Stimulated activated CD8-positive, alpha-beta memory T cell treated with anti-CD3 and anti-CD28 coated beads, Interleukin-15, amount 100 ng/mL, for 24 hours (primary cell): ENCODE results near the gene TOX3.

Experiments
- DNase-seq: peaks from one replicate; pipeline ENCODE4 v3.0.0-alpha.2; 2020; ENCODE audit warnings: low read depth

TOX3 gene

GRCh38 chr16:52547004-52547833 is at the start of gene TOX3:
TSS of gene TOX3 (minus strand) at chr16:52547143. CDS start at chr16:52546723, 420 bp downstream.
- DNase-seq: no peak

DNA sequence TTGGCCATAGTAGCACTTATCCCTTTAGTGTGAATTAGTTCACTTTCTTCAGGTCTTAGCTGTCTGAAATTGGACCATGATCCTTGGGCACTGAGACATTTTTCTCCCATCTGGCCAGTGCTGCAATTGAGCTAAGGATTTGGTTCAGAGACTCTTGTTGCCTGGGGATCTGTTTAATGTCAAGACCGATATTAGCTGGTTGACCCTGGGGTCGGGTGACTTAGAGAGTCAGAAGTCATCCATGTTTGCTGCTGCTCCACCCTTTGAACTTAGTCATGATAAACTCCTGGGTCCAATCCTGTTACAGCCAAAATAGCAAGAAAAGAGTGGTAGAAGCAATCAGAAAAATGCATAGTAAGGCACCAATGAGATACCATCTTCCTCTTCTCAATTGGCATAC is 45.8 kb upstream of the TOX3 start:
- no peak for DNase-seq

DNA sequence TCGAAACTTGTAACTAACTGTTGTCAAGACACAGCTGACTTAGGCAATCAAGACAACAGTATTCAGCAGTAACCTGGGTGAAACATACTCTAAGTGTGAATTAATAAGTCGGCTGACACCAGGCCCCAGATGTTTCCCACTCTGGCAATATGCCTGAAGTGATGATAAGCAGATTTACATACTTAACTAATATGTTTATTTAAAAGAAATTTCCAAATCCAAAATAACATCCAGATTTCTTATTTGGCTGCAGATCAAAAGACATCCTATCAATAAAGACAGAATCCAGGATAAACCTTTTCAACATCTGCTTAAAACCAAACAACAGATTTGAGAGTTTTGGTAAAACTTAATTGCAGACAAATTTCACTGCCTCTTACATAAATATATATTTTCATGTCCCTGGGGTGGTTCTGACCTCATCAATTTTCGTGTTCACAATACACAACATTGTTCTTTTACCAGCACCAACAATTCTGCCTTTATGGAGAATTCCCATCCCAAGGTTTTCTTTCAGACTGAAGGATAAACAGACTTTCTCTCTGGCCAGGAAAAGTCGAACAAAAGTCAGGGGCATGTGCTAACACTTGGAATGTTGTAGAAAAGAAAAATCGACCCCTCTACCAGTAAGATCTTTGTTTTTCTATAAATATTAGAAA is 45.1 kb upstream of the TOX3 start:
- DNase-seq: no peak

- no peak for DNase-seq
Observed at GRCh38 chr16:52591471-52591870, 44.5 kb upstream of the TOX3 start.

GRCh38 chr16:52586159-52586558 is 39.2 kb upstream of the TOX3 start:
- no peak for DNase-seq

DNA sequence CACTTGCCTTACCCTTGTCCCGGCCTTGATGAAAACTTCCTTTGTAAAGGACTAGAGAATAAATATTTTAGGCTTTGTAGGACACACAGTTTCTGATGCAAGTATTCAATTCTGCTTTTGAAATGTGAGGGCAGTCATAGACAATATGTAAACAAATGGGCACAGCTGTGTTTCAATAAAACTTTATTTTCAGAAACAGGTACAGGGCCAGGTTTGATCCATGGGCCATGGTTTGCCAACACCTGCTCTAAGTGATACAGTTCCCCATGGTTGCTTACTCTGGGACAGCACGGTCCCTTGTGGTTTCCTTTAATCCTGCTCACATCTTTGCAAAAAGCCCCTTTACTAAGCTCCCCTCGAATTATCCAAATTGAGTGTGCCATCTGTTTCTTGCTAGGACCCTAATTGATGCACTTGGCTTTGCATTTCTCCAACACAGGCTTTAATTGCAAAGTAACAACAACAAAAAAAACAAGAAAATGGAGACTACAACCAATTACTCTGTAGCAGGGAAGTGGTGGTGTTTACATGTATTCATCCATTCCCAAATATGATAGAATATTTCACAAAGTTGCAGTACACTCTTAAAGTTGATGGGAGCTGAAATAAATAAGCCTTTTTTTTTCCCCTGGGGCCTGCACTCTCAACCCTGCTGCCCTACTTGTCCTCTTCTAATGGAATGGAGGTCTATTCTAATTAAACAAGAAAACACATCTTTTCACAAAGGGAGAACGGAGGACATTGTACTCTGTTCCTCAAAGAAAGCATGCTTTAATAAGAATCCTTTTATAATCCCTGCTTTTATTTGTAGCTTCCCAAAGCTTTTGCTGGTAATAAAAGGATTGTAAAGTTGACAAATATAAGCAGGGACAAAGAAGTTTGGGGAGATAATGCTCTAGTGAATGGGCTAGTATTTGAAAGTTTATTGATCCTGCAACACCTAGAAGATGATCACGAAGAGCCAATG is 37.7 kb upstream of the TOX3 start:
- DNase-seq: no peak

- DNase-seq: no peak
Observed at GRCh38 chr16:52581530-52581929, 34.6 kb upstream of the TOX3 start.

GRCh38 chr16:52580488-52580887 is 33.5 kb upstream of the TOX3 start:
- DNase-seq: no peak

- DNase-seq: no peak
Observed at GRCh38 chr16:52578829-52579498, 32.0 kb upstream of the TOX3 start.

- DNase-seq: no peak
Observed at GRCh38 chr16:52578007-52578828, 31.3 kb upstream of the TOX3 start.

- no peak for DNase-seq
Observed at GRCh38 chr16:52577130-52577706, 30.3 kb upstream of the TOX3 start.

GRCh38 chr16:52573365-52574299 is 26.7 kb upstream of the TOX3 start:
- no peak for DNase-seq

- DNase-seq: no peak
Observed at GRCh38 chr16:52572656-52573055, 25.7 kb upstream of the TOX3 start.

- no peak for DNase-seq
Observed at GRCh38 chr16:52570495-52571091, 23.6 kb upstream of the TOX3 start.

DNA sequence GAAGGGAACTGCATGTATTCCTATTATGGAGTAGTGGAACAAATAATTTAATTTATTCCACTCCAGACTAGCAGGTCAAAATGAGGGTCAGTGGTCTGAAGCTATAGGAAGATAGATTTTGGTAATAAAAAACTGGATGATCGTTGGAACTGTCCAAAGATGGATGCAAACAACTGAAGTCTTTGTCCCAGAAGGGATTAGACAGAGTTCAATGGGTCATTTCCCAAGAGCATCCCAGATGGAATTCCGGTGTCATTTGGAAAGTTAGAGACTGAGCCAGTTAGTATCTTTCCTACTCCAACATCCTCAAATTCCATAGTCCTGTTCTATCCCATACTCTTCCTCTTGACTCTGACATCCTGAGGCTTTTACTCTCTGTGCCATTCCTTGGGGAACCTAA is 22.8 kb upstream of the TOX3 start:
- no peak for DNase-seq

- DNase-seq: no peak
Observed at GRCh38 chr16:52568983-52569690, 22.2 kb upstream of the TOX3 start.

- DNase-seq: no peak
Observed at GRCh38 chr16:52568495-52568894, 21.6 kb upstream of the TOX3 start.

GRCh38 chr16:52567193-52567592 is 20.2 kb upstream of the TOX3 start:
- DNase-seq: no peak
